Trophoblast cell (in vitro differentiated cells and primary cell): ENCODE measurements around the gene ANKS1B.

Source experiments
- DNase-seq, 2 donors: peaks; one replicate each; pipeline ENCODE4 v3.0.0-alpha.2; 2016
- H2AFZ ChIP-seq: 2 replicates; pipeline ENCODE4 v1.6.1; 2013; ENCODE audit warnings: low read length, moderate library complexity, mild to moderate bottlenecking; ENCODE audit not compliant: insufficient read depth, poor library complexity
- H2AK5ac ChIP-seq: 2 replicates; pipeline ENCODE4 v1.6.1; 2013; ENCODE audit warnings: mild to moderate bottlenecking, low read length
- H2BK120ac ChIP-seq: 2 replicates; pipeline ENCODE4 v1.6.1; 2013; ENCODE audit warnings: low read length, mild to moderate bottlenecking, moderate library complexity; ENCODE audit not compliant: insufficient read depth, poor library complexity
- H2BK12ac ChIP-seq: 2 replicates; pipeline ENCODE4 v1.6.1; 2013; ENCODE audit warnings: mild to moderate bottlenecking, low read length, moderate library complexity
- H2BK5ac ChIP-seq: 2 replicates; pipeline ENCODE4 v1.6.1; 2013; ENCODE audit warnings: low read length, low read depth, moderate library complexity, mild to moderate bottlenecking; ENCODE audit not compliant: poor library complexity
- H3K14ac ChIP-seq: 2 replicates; pipeline ENCODE4 v1.6.1; 2013; ENCODE audit warnings: mild to moderate bottlenecking, low read length
- H3K18ac ChIP-seq: 2 replicates; pipeline ENCODE4 v1.6.1; 2013; ENCODE audit warnings: mild to moderate bottlenecking, low read length
- H3K23ac ChIP-seq: 2 replicates; pipeline ENCODE4 v1.6.1; 2013; ENCODE audit warnings: low read length
- H3K27ac ChIP-seq: 2 replicates; pipeline ENCODE4 v1.5.1; 2013; ENCODE audit warnings: low read depth, mild to moderate bottlenecking, inconsistent platforms, low read length, moderate library complexity
- H3K27me3 ChIP-seq: 2 replicates; pipeline ENCODE4 v1.6.1; 2013; ENCODE audit warnings: inconsistent platforms, mild to moderate bottlenecking, low read length, moderate library complexity; ENCODE audit not compliant: insufficient read depth
- H3K36me3 ChIP-seq, 2 experiments: 1 replicate in 1 of 2; 2 replicates in 1 of 2; pipeline ENCODE4 v1.6.1; 2013; ENCODE audit warnings: low read length in 2 of 2, mild to moderate bottlenecking in 2 of 2, moderate library complexity in 1 of 2; ENCODE audit not compliant: insufficient read depth in 2 of 2, control insufficient read depth in 1 of 2
- H3K4ac ChIP-seq: 2 replicates; pipeline ENCODE4 v1.6.1; 2013; ENCODE audit warnings: low read depth, mild to moderate bottlenecking, low read length, moderate library complexity
- H3K4me1 ChIP-seq, 2 experiments: 1 replicate in 1 of 2; 2 replicates in 1 of 2; pipeline ENCODE4 v1.6.1; 2013; ENCODE audit warnings: low read length in 2 of 2, mild to moderate bottlenecking in 2 of 2, moderate library complexity in 1 of 2; ENCODE audit not compliant: insufficient read depth in 2 of 2, control insufficient read depth in 1 of 2
- H3K4me2 ChIP-seq: 2 replicates; pipeline ENCODE4 v1.6.1; 2013; ENCODE audit warnings: inconsistent platforms, mild to moderate bottlenecking, low read length, moderate library complexity
- H3K4me3 ChIP-seq: 2 replicates; pipeline ENCODE4 v1.5.1; 2013; ENCODE audit warnings: mild to moderate bottlenecking, low read depth, low read length, inconsistent platforms
- H3K79me1 ChIP-seq: one replicate; pipeline ENCODE4 v1.6.1; 2013; ENCODE audit warnings: low read length
- H3K79me2 ChIP-seq: 2 replicates; pipeline ENCODE4 v1.6.1; 2013; ENCODE audit warnings: low read length, mild to moderate bottlenecking; ENCODE audit not compliant: control insufficient read depth, insufficient read depth, poor library complexity
- H3K9ac ChIP-seq: 2 replicates; pipeline ENCODE4 v1.6.1; 2013; ENCODE audit warnings: mild to moderate bottlenecking, low read length
- H3K9me3 ChIP-seq: 2 replicates; pipeline ENCODE4 v1.6.1; 2013; ENCODE audit warnings: low read depth, mild to moderate bottlenecking, control low read depth, inconsistent platforms, low read length; ENCODE audit not compliant: insufficient read depth
- H4K12ac ChIP-seq: 2 replicates; pipeline ENCODE4 v1.6.1; 2013; ENCODE audit warnings: low read depth, mild to moderate bottlenecking, low read length, moderate library complexity
- H4K8ac ChIP-seq: 2 replicates; pipeline ENCODE4 v1.6.1; 2013; ENCODE audit warnings: low read depth, mild to moderate bottlenecking, low read length, moderate library complexity
- H4K91ac ChIP-seq: one replicate; pipeline ENCODE4 v1.6.1; 2013; ENCODE audit warnings: low read depth, mild to moderate bottlenecking, low read length, moderate library complexity
- WGBS: extraction: QIAGEN DNeasy Blood & Tissue Kit; methylation state at CpG from one replicate; pipeline ENCODE4 v1.1.7; 2013; ENCODE audit warnings: missing lambda C conversion rate; ENCODE audit not compliant: insufficient read length, insufficient coverage; ENCODE audit errors: extremely low coverage; 5-methylcytosine and 5-hydroxymethylcytosine counted together

Gene ANKS1B

DNA sequence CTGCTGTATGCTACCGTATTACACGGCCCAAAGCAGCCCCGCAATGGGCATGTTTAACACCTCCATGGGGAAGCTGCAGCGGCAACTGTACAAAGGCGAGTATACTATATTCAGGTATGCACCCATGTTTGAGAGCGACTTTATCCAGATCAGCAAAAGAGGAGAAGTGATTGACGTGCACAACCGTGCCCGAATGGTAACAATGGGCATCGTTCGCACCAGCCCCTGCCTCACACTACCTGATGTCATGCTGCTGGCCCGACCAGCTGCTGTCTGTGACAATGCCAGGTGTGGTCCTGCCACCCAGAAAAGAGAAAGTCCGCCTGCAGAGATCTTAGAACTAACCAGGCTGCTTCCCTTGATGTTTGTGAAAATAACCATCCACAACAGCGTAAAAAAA, 336.6 kb downstream of the ANKS1B start:
- H3K4me3 ChIP-seq, result no peak overlapping the region
- H3K23ac ChIP-seq, result no peak overlapping the region
- no peaks in the 10 kb centered on the region for H3K79me1 ChIP-seq
- no peak overlapping the region for H4K91ac ChIP-seq
- H3K4me2 ChIP-seq, result no peak overlapping the region
- no CpG with 5 or more reads among the region's 14 CpGs for WGBS
- no peak overlapping the region for H4K12ac ChIP-seq
- no peaks in the 10 kb centered on the region for H3K4me1 ChIP-seq
- H2BK12ac ChIP-seq, result no peak overlapping the region
- no peaks in the 10 kb centered on the region for H3K79me2 ChIP-seq
- no peaks in the 10 kb centered on the region for H3K27me3 ChIP-seq
- H2BK120ac ChIP-seq, result no peak overlapping the region
- no peak overlapping the region for H2BK5ac ChIP-seq
- H2AFZ ChIP-seq, result no peak overlapping the region
- no peak overlapping the region for H3K27ac ChIP-seq
- no peak overlapping the region for H3K9ac ChIP-seq
- no peak overlapping the region for H3K14ac ChIP-seq
- H3K36me3 ChIP-seq, result no peaks in the 10 kb centered on the region
- H3K18ac ChIP-seq, result no peak overlapping the region
- H2AK5ac ChIP-seq, result no peak overlapping the region
- H4K8ac ChIP-seq, result no peak overlapping the region
- H3K9me3 ChIP-seq, result no peaks in the 10 kb centered on the region
- H3K4ac ChIP-seq, result no peak overlapping the region
- no peak for DNase-seq

DNA sequence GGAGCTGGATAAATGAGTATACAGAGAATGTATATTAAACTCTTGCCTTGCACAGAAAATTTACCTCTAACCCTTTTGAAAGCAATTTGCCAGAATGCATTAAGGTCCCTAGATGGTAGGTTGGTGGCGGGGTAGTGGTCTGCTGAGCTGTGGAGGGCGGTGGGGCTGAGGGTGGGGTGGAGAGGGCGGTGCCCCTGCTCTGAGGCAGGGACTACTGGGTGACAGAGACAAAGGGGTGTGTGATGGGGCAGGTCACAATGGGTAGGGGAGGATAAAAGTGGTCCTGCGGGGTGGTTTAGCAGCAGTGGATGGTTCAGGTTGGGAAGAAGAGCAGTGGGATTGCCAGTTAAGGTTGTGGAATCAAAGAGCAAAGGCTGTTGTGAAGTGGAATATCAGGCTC, 337.3 kb downstream of the ANKS1B start, which contains the start of gene GARIN6:
Gene GARIN6 (plus strand): TSS at position 301 of the 400 bp plus-strand sequence. CDS start 422 bp downstream, outside the sequence.
- Histone ChIP-seq H3K9me3 (no peaks in the 10 kb centered on the region), H3K23ac (no peak within 1 kb of the TSS), H3K27ac (no peak within 1 kb of the TSS), H3K4me2 (no peak within 1 kb of the TSS), H2AFZ (no peak within 1 kb of the TSS), H2BK120ac (no peak within 1 kb of the TSS), H2BK5ac (no peak within 1 kb of the TSS), H2AK5ac (no peak within 1 kb of the TSS), H3K27me3 (no peaks in the 10 kb centered on the region), H3K79me1 (no peaks in the 10 kb centered on the region), H4K8ac (no peak within 1 kb of the TSS), H4K12ac (no peak within 1 kb of the TSS), H3K4me1 (no peaks in the 10 kb centered on the region), H3K4ac (no peak within 1 kb of the TSS), H3K9ac (no peak within 1 kb of the TSS), H3K14ac (no peak within 1 kb of the TSS), H4K91ac (no peak within 1 kb of the TSS), H3K79me2 (no peaks in the 10 kb centered on the region), H2BK12ac (no peak within 1 kb of the TSS), H3K4me3 (no peak within 1 kb of the TSS), H3K36me3 (no peaks in the 10 kb centered on the region), H3K18ac (no peak within 1 kb of the TSS)
- no CpG with 5 or more reads among the region's 4 CpGs for WGBS
- DNase-seq, result no peak

DNA sequence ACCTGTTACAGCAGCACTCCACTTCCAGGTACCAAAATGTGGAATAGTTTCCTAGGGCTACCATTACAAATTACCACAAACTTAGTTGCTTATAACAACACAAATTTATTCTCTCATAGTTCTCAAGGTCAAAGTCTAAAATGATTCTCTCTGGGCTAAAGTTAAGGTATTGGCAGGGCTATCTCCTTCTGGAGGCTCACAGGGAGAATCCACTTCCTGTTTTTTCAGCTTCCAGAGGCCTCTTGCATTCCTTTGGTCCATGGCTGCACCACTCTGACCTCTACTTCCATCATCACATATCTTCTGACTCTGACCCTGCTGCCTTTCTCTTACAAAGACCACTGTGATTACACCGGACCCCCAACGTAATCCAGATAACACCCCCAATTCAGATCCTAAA, 340.1 kb downstream of the ANKS1B start:
- no peaks in the 10 kb centered on the region for H3K27me3 ChIP-seq
- H3K23ac ChIP-seq, result no peak overlapping the region
- no peaks in the 10 kb centered on the region for H3K79me2 ChIP-seq
- H3K4ac ChIP-seq, result no peak overlapping the region
- H2BK120ac ChIP-seq, result no peak overlapping the region
- H4K12ac ChIP-seq, result no peak overlapping the region
- H2AK5ac ChIP-seq, result no peak overlapping the region
- H2BK12ac ChIP-seq, result no peak overlapping the region
- no peak overlapping the region for H3K27ac ChIP-seq
- no peak overlapping the region for H3K4me2 ChIP-seq
- no peak overlapping the region for H3K14ac ChIP-seq
- H4K91ac ChIP-seq, result no peak overlapping the region
- no peaks in the 10 kb centered on the region for H3K9me3 ChIP-seq
- no peak overlapping the region for H3K18ac ChIP-seq
- H3K79me1 ChIP-seq, result no peaks in the 10 kb centered on the region
- H2BK5ac ChIP-seq, result no peak overlapping the region
- DNase-seq, result no peak
- no CpG with 5 or more reads among the region's 2 CpGs for WGBS
- H2AFZ ChIP-seq, result no peak overlapping the region
- no peak overlapping the region for H4K8ac ChIP-seq
- no peak overlapping the region for H3K9ac ChIP-seq
- H3K36me3 ChIP-seq, result no peaks in the 10 kb centered on the region
- no peak overlapping the region for H3K4me3 ChIP-seq
- no peaks in the 10 kb centered on the region for H3K4me1 ChIP-seq

GRCh38 chr12:99627459-99627858, 357.3 kb downstream of the ANKS1B start:
- H4K91ac ChIP-seq, result no peak overlapping the region
- H3K23ac ChIP-seq, result no peak overlapping the region
- H3K9ac ChIP-seq, result no peak overlapping the region
- H3K79me2 ChIP-seq, result no peaks in the 10 kb centered on the region
- H3K4me3 ChIP-seq, result no peak overlapping the region
- no CpG with 5 or more reads among the region's 2 CpGs for WGBS
- H2AK5ac ChIP-seq, result no peak overlapping the region
- H2BK5ac ChIP-seq, result no peak overlapping the region
- H3K27ac ChIP-seq, result no peak overlapping the region
- no peak overlapping the region for H4K12ac ChIP-seq
- no peaks in the 10 kb centered on the region for H3K4me1 ChIP-seq
- H3K14ac ChIP-seq, result no peak overlapping the region
- H3K27me3 ChIP-seq, result no peaks in the 10 kb centered on the region
- H3K4me2 ChIP-seq, result no peak overlapping the region
- no peak overlapping the region for H2AFZ ChIP-seq
- H4K8ac ChIP-seq, result no peak overlapping the region
- no peak overlapping the region for H3K4ac ChIP-seq
- no peaks in the 10 kb centered on the region for H3K9me3 ChIP-seq
- no peak overlapping the region for H2BK120ac ChIP-seq
- no peak overlapping the region for H2BK12ac ChIP-seq
- H3K36me3 ChIP-seq, result no peaks in the 10 kb centered on the region
- H3K79me1 ChIP-seq, result no peaks in the 10 kb centered on the region
- no peak overlapping the region for H3K18ac ChIP-seq
- DNase-seq, result no peak
